Mucosa of stomach (tissue), 1 donor: ENCODE results near the gene COL23A1.

Experiments used
- H3K27me3 ChIP-seq: one replicate; pipeline ENCODE4 v1.7.0; 2013; ENCODE audit warnings: mild to moderate bottlenecking, low read length; ENCODE audit not compliant: control insufficient read depth, insufficient read depth
- H3K36me3 ChIP-seq: one replicate; pipeline ENCODE4 v1.7.0; 2013; ENCODE audit warnings: low read length; ENCODE audit not compliant: control insufficient read depth, insufficient read depth
- H3K4me1 ChIP-seq: one replicate; pipeline ENCODE4 v1.7.0; 2013; ENCODE audit warnings: mild to moderate bottlenecking, low read length; ENCODE audit not compliant: control insufficient read depth, insufficient read depth
- H3K4me3 ChIP-seq: one replicate; pipeline ENCODE4 v1.7.0; 2013; ENCODE audit warnings: low read length
- H3K9ac ChIP-seq: one replicate; pipeline ENCODE4 v1.7.0; 2013; ENCODE audit warnings: mild to moderate bottlenecking, low read length, moderate library complexity
- H3K9me3 ChIP-seq: one replicate; pipeline ENCODE4 v1.7.0; 2013; ENCODE audit warnings: mild to moderate bottlenecking, low read length, moderate library complexity; ENCODE audit not compliant: control insufficient read depth
- donor health status: Pancreatic carcinoma.

Gene COL23A1

GRCh38 chr5:178348356-178349074 lies 241.7 kb downstream of the COL23A1 start:
- no peaks in the 10 kb centered on the region for H3K4me1 ChIP-seq
- no peak overlapping the region for H3K4me3 ChIP-seq
- no peaks in the 10 kb centered on the region for H3K27me3 ChIP-seq
- no peak overlapping the region for H3K9ac ChIP-seq
- H3K36me3 ChIP-seq, result no peaks in the 10 kb centered on the region
- no peaks in the 10 kb centered on the region for H3K9me3 ChIP-seq

GRCh38 chr5:178347956-178348355 lies 242.2 kb downstream of the COL23A1 start:
- Histone ChIP-seq H3K36me3 (no peaks in the 10 kb centered on the region), H3K4me1 (no peaks in the 10 kb centered on the region), H3K9ac (no peak overlapping the region), H3K27me3 (no peaks in the 10 kb centered on the region), H3K9me3 (no peaks in the 10 kb centered on the region), H3K4me3 (no peak overlapping the region)

- Histone ChIP-seq H3K27me3 (no peaks in the 10 kb centered on the region), H3K9ac (no peak overlapping the region), H3K4me1 (no peaks in the 10 kb centered on the region), H3K4me3 (no peak overlapping the region), H3K9me3 (no peaks in the 10 kb centered on the region), H3K36me3 (no peaks in the 10 kb centered on the region)
Observed at GRCh38 chr5:178346607-178347334, 243.4 kb downstream of the COL23A1 start.

- Histone ChIP-seq H3K9me3 (no peaks in the 10 kb centered on the region), H3K9ac (no peak overlapping the region), H3K4me1 (no peaks in the 10 kb centered on the region), H3K27me3 (no peaks in the 10 kb centered on the region), H3K4me3 (no peak overlapping the region), H3K36me3 (no peaks in the 10 kb centered on the region)
Observed at GRCh38 chr5:178343306-178343705, 246.9 kb downstream of the COL23A1 start.

GRCh38 chr5:178341851-178342140 lies 248.4 kb downstream of the COL23A1 start:
- Histone ChIP-seq H3K27me3 (no peaks in the 10 kb centered on the region), H3K4me1 (no peaks in the 10 kb centered on the region), H3K9me3 (no peaks in the 10 kb centered on the region), H3K36me3 (no peaks in the 10 kb centered on the region), H3K4me3 (no peak overlapping the region), H3K9ac (no peak overlapping the region)

GRCh38 chr5:178341091-178341850 lies 248.9 kb downstream of the COL23A1 start:
- Histone ChIP-seq H3K4me1 (no peaks in the 10 kb centered on the region), H3K4me3 (no peak overlapping the region), H3K9ac (no peak overlapping the region), H3K9me3 (no peaks in the 10 kb centered on the region), H3K36me3 (no peaks in the 10 kb centered on the region), H3K27me3 (no peaks in the 10 kb centered on the region)

GRCh38 chr5:178340637-178341036 lies 249.6 kb downstream of the COL23A1 start:
- Histone ChIP-seq H3K4me1 (no peaks in the 10 kb centered on the region), H3K4me3 (no peak overlapping the region), H3K9ac (no peak overlapping the region), H3K36me3 (no peaks in the 10 kb centered on the region), H3K9me3 (no peaks in the 10 kb centered on the region), H3K27me3 (no peaks in the 10 kb centered on the region)

- no peaks in the 10 kb centered on the region for H3K9me3 ChIP-seq
- H3K36me3 ChIP-seq, result no peaks in the 10 kb centered on the region
- no peaks in the 10 kb centered on the region for H3K4me1 ChIP-seq
- no peak overlapping the region for H3K4me3 ChIP-seq
- H3K9ac ChIP-seq, result no peak overlapping the region
- no peaks in the 10 kb centered on the region for H3K27me3 ChIP-seq
Observed at GRCh38 chr5:178340187-178340586, 250.0 kb downstream of the COL23A1 start.

GRCh38 chr5:178339272-178339671 lies 250.9 kb downstream of the COL23A1 start:
- Histone ChIP-seq H3K4me1 (no peaks in the 10 kb centered on the region), H3K9ac (no peak overlapping the region), H3K9me3 (no peaks in the 10 kb centered on the region), H3K4me3 (no peak overlapping the region), H3K36me3 (no peaks in the 10 kb centered on the region), H3K27me3 (no peaks in the 10 kb centered on the region)

GRCh38 chr5:178338750-178339144 lies 251.4 kb downstream of the COL23A1 start:
- H3K9ac ChIP-seq, result no peak overlapping the region
- H3K4me3 ChIP-seq, result no peak overlapping the region
- H3K9me3 ChIP-seq, result no peaks in the 10 kb centered on the region
- H3K36me3 ChIP-seq, result no peaks in the 10 kb centered on the region
- no peaks in the 10 kb centered on the region for H3K4me1 ChIP-seq
- H3K27me3 ChIP-seq, result no peaks in the 10 kb centered on the region

- no peaks in the 10 kb centered on the region for H3K9me3 ChIP-seq
- H3K9ac ChIP-seq, result no peak overlapping the region
- no peaks in the 10 kb centered on the region for H3K27me3 ChIP-seq
- no peaks in the 10 kb centered on the region for H3K36me3 ChIP-seq
- H3K4me3 ChIP-seq, result no peak overlapping the region
- peaks cover 3% of the 10 kb centered on the region for H3K4me1 ChIP-seq
Observed at GRCh38 chr5:178338126-178338749, 252.0 kb downstream of the COL23A1 start.

- no peak overlapping the region for H3K4me3 ChIP-seq
- no peaks in the 10 kb centered on the region for H3K9me3 ChIP-seq
- peaks cover 6% of the 10 kb centered on the region for H3K4me1 ChIP-seq
- H3K9ac ChIP-seq, result no peak overlapping the region
- no peaks in the 10 kb centered on the region for H3K36me3 ChIP-seq
- H3K27me3 ChIP-seq, result no peaks in the 10 kb centered on the region
Observed at GRCh38 chr5:178337334-178337741, 252.9 kb downstream of the COL23A1 start.
